Hippocampal formation (tissue), 2 donors: ENCODE data around the gene EPG5.
"Not testable (repeated sequence)": the region's sequence is repeated elsewhere in the genome, so short reads cannot be mapped to it uniquely, and the experiment has no call there.

Source experiments
- DNase-seq, 2 donors: peaks; one replicate each; lab custom pipeline; 2025; lab: John Stamatoyannopoulos, UW

Gene EPG5

GRCh38 chr18:45976566-45976965 is 9.4 kb upstream of the EPG5 start:
- DNase-seq, result no peak

GRCh38 chr18:45974088-45974536 is 7.0 kb upstream of the EPG5 start:
- DNase-seq, result peak; percentile 18 to 75

- DNase-seq, result not testable (repeated sequence)
These were observed 2.2 kb downstream of the EPG5 start for GRCh38 chr18:45964913-45965312.

- DNase-seq, result no peak
These were observed 4.3 kb downstream of the EPG5 start for GRCh38 chr18:45962866-45963265.

- no peak for DNase-seq
These were observed 4.7 kb downstream of the EPG5 start for GRCh38 chr18:45962461-45962860.

GRCh38 chr18:45959484-45959883 is 7.6 kb downstream of the EPG5 start:
- not testable (repeated sequence) for DNase-seq

GRCh38 chr18:45958730-45959129 is 8.4 kb downstream of the EPG5 start:
- DNase-seq, result no peak

GRCh38 chr18:45958027-45958426 is 9.1 kb downstream of the EPG5 start:
- DNase-seq, result no peak

GRCh38 chr18:45957100-45957499 is 10.0 kb downstream of the EPG5 start:
- no peak for DNase-seq

GRCh38 chr18:45954070-45954934 is 12.8 kb downstream of the EPG5 start:
- DNase-seq, result no peak

GRCh38 chr18:45951016-45951714 is 16.0 kb downstream of the EPG5 start:
- DNase-seq, result no peak

GRCh38 chr18:45945669-45946068 is 21.5 kb downstream of the EPG5 start:
- DNase-seq, result no peak

- no peak for DNase-seq
These were observed 26.4 kb downstream of the EPG5 start for GRCh38 chr18:45940724-45941123.

GRCh38 chr18:45939236-45939635 is 27.9 kb downstream of the EPG5 start:
- no peak for DNase-seq

- no peak for DNase-seq
These were observed 28.6 kb downstream of the EPG5 start for GRCh38 chr18:45938488-45938935.

- DNase-seq, result no peak
These were observed 31.4 kb downstream of the EPG5 start for GRCh38 chr18:45935591-45936335.

- DNase-seq, result no peak
These were observed 34.4 kb downstream of the EPG5 start for GRCh38 chr18:45932708-45933107.

GRCh38 chr18:45930963-45931362 is 36.2 kb downstream of the EPG5 start:
- no peak for DNase-seq

- no peak for DNase-seq
These were observed 40.4 kb downstream of the EPG5 start for GRCh38 chr18:45926691-45927090.

GRCh38 chr18:45926085-45926484 is 41.0 kb downstream of the EPG5 start:
- DNase-seq, result no peak

GRCh38 chr18:45923138-45923537 is 44.0 kb downstream of the EPG5 start:
- DNase-seq, result no peak

GRCh38 chr18:45920367-45920766 is 46.8 kb downstream of the EPG5 start:
- DNase-seq, result peak in 1 of 2 donors; percentile 56
